Activated naive CD4-positive, alpha-beta T cell treated with anti-CD3 and anti-CD28 coated beads for 36 hours (primary cell): Measurements from ENCODE around the gene BABAM1. TPM values are rescaled to one million over a fixed set of nuclear protein-coding genes. Genes with fewer than 3 reads are reported as not detected.

ENCODE experiments used
- CTCF ChIA-PET: fragments of 350-600 bp; sonication (Branson Sonifier 250); formaldehyde crosslinking; loops from one replicate; lab custom pipeline; 2021; ENCODE audit warnings: antibody characterized with exemption; lab: Charles Lee
- DNase-seq: peaks from one replicate; pipeline ENCODE4 v3.0.0-alpha.2; 2020
- H3K27ac Mint-ChIP-seq: one replicate; pipeline ENCODE4 v1.8.0; 2021; ENCODE audit warnings: mild to moderate bottlenecking, mixed read lengths
- H3K27me3 Mint-ChIP-seq: one replicate; pipeline ENCODE4 v1.8.0; 2021; ENCODE audit warnings: low read depth, mixed read lengths
- H3K36me3 Mint-ChIP-seq: one replicate; pipeline ENCODE4 v1.8.0; 2021; ENCODE audit warnings: low read depth, mixed read lengths
- H3K4me1 Mint-ChIP-seq: one replicate; pipeline ENCODE4 v1.8.0; 2021; ENCODE audit warnings: low read depth, mixed read lengths
- H3K4me3 Mint-ChIP-seq: one replicate; pipeline ENCODE4 v1.8.0; 2021; ENCODE audit warnings: mild to moderate bottlenecking, moderate library complexity, mixed read lengths
- H3K9me3 Mint-ChIP-seq: one replicate; pipeline ENCODE4 v1.8.0; 2021; ENCODE audit warnings: mixed read lengths
- intact Hi-C: fragments of 100-400 bp; cut with micrococcal nuclease; formaldehyde crosslinking; loops from one replicate; pipeline ENCODE4 v1.15.1; 2023
- total RNA-seq, 2 experiments: library from RNA; stranded (reverse); gene quantifications; one replicate each; pipeline ENCODE4 v1.2.3, GENCODE V29; 2021

The BABAM1 gene
- total RNA-seq, 2 experiments from 2014 or later = 108 to 109 TPM

DNA sequence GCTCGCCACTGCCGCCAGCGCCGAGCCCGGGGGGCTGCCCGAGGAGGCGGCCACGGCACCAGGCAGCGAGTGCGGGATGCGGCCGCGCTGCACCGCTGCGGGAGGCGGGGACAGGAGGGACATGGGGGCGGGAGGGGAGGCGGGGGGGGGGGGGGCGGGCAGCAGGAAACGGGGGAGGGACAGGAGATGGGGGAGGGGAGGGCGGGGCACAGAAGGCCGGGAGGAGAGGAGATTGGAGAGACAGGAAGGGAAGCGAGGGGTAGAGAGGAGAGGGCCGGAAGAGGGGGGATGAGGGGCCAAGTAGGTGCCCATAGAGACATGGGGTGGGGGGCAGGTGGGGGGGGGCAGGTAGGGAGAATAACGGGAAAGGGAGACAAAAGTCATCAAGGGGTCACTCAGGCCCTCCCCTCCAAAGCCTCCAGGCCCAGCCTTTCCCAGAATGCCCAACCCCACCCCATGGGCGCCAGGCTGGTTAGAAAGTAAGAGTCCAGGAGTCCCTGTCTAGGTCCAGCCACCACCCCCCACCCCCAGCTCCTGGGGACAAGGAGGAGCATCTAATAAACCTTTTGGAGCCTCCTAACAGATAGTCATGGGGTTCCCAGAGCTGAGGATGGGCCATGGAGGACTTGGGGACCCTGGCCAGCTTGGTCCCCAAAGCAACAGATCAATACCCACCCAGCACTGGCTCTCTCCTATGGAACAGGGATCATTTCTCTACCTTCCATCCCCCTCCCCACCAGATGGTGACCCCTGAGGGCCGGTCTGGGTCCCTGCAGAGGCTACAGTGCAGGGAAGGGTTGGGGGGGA is 31.1 kb upstream of the BABAM1 start:
- intact Hi-C loops = loop anchor here (1.0 to 5.0 kb wide), 6 partner anchors 10 to 161 kb away; partner anchors contain the start of genes HAUS8, MYO9B and OCEL1
- H3K4me1 Mint-ChIP-seq = peaks cover 19% of the 10 kb centered on the region
- H3K36me3 Mint-ChIP-seq = peaks cover 7% of the 10 kb centered on the region
- CTCF ChIA-PET = interaction anchor here (0.6 to 2.0 kb wide), 4 partner anchors 9 to 154 kb away, joined by 3 to 7 read pairs (median 4); partner anchors contain the start of gene USE1
- H3K27ac Mint-ChIP-seq = peak overlapping the region; percentile 63
- H3K27me3 Mint-ChIP-seq = no peaks in the 10 kb centered on the region
- no peaks in the 10 kb centered on the region for H3K9me3 Mint-ChIP-seq
- peak; percentile 42 for DNase-seq
- H3K4me3 Mint-ChIP-seq = peak overlapping the region; percentile 83

DNA sequence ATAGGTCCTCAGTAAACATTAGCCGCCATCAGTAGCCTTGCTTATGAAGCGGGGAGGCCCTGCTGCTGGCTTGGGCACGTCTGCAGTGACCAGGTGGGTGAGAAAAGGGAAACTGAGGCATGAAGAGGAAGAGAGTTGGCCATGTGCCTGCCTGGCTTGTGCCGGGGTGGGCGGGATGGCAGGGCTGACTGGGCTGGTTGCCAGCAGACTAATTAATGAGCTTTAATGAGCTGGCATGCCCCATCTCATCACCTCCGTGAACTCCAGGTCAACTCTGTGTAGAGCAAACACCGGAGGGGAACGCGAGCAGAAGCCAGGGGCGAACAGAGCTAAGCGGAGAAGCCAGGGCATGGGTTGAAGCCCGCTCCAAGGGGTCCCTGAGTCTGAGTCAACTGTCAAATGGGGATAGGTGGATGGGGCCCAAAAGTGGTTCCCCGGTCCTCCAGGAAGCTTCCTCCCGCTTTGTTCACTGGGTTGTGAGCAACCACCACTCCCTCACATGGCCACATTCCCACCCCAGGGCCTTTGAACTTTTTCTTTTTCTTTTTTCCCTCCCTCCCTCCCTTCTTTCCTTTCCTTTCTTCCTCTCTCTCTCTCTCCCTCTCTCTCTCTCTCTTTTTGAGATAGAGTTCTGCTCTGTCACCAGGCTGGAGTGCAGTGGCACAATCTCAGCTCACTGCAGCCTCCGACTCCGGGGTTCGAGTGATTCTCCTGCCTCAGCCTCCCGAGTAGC is 30.3 kb upstream of the BABAM1 start:
- H3K4me1 Mint-ChIP-seq = peaks cover 19% of the 10 kb centered on the region
- intact Hi-C loops = loop anchor here (1.0 to 5.0 kb wide), 3 partner anchors 45 to 110 kb away; no protein-coding TSS in a partner anchor
- no peaks in the 10 kb centered on the region for H3K9me3 Mint-ChIP-seq
- DNase-seq = no peak
- CTCF ChIA-PET = interaction anchor here (1.5 kb wide), 1 partner anchor 10 kb away, joined by 5 read pairs; no protein-coding TSS in a partner anchor
- H3K27ac Mint-ChIP-seq = no peak overlapping the region
- peaks cover 4% of the 10 kb centered on the region for H3K36me3 Mint-ChIP-seq
- H3K27me3 Mint-ChIP-seq = no peaks in the 10 kb centered on the region
- H3K4me3 Mint-ChIP-seq = peak overlapping the region; percentile 32

DNA sequence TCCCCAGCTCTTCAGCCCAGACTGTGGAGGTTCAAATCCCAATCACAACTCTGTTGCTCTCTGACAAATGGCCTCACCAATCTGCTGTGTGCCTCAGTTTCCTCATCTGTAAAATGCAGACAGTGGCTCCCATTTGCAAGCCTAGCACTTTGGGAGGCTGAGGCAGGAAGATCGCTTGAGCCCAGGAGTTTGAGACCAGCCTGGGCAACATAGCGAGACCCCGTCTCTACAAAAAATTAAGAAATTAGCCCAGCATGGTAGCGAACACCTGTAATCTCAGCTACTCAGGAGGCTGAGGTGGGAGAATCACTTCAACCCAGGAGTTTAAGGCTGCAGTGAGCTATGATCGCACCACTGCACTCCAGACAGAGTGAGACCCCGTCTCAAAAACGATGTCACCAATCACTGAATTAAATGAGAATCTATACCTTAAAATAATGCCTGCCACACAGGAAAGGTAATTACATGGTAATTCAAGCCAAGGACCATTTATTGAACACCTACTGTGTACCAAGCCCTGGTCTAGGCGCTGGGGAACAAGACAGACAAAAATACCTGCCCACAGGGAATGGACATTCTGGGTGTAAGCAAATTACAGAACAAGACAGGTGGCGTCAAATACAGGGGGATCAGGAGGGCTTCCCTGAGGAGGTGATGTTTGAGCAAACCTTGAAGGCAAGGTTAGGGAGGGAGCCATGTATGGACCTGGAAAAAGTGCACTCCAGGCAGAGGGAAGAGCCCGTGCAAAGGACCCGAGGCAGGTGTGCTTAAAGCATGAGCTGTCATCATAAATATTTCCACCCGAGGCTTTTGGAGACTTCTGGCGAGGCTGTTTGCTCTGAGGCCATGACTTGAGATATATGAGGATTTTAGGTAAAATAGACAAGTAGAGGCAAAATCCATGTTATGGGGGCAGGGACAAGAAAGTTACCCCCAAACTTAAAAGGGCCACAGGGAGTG is 29.2 kb upstream of the BABAM1 start:
- H3K4me3 Mint-ChIP-seq = no peak overlapping the region
- H3K27ac Mint-ChIP-seq = no peak overlapping the region
- H3K4me1 Mint-ChIP-seq = peaks cover 14% of the 10 kb centered on the region
- H3K27me3 Mint-ChIP-seq = no peaks in the 10 kb centered on the region
- intact Hi-C loops = loop anchor here (5.0 kb wide), 2 partner anchors 56 to 111 kb away; no protein-coding TSS in a partner anchor
- CTCF ChIA-PET = no interaction called here
- DNase-seq = no peak
- H3K9me3 Mint-ChIP-seq = no peaks in the 10 kb centered on the region
- H3K36me3 Mint-ChIP-seq = peaks cover 3% of the 10 kb centered on the region

DNA sequence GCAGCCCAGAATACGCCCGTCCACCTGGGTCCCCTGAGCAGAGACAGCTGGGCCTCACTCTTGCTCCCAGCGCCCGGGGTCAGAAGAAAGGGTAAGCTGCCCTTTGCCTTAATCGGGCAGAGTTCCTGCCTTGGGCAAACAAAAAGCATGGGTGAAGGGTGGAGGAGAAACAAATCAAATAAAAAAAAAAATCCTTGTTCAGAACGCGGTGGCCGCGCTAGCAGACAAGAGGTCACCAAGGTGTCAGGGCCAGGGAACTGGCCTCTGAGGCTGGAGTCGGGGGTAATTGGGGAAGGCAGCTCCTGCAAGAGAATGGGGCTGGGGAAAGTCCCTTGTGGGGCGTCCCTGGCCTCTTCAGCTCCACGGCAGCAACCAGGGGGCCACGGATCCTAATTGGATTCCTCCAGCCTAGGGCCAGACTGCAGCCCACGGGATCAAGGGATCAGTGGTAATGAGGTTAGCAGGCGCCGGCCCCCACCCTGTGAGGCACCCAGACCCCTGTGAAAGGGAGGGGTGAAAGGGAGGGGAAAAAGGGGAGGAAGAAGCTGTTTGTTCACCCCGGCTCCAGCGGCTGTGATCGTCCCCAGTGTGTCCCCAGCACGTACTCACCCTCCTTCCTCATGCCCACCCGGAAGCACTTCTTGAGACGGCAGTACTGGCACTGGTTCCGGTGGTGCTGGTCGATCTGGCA is 27.0 kb upstream of the BABAM1 start:
- intact Hi-C loops = no loop called here
- H3K27ac Mint-ChIP-seq = no peak overlapping the region
- DNase-seq = no peak

DNA sequence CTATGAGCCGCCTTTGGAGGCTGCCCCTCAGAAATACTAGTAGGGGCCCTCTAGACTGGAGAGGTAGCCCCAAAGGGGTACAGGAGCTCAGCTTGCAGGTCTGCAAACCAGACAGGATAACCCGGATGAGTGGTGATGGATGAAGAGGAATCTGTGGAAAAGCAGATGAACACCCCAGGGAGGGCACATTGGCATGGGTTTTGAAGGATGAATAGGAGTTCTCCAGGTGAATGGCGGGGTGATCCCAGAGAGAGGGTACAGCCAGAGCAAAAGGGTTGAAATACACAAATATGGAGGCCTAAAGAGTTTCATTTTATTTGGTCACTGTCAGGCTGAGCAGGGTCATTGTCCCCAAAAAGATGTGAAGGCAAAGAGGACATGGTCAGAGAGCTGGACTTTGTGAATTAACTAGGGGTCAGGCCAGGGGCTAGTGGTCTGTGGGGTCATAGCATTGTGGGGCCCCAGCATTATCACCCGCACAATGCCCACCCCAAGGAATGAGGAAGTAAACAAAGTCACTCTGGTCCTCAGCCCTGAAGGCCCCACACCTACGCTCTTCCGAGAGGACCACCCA is 26.3 kb upstream of the BABAM1 start:
- H3K27me3 Mint-ChIP-seq = no peaks in the 10 kb centered on the region

More for the DNA sequence above, 27.0 kb upstream of the BABAM1 start:
- no peaks in the 10 kb centered on the region for H3K36me3 Mint-ChIP-seq
- CTCF ChIA-PET = interaction anchor here (0.7 kb wide), 1 partner anchor 36 kb away, joined by 5 read pairs; no protein-coding TSS in a partner anchor
- H3K4me3 Mint-ChIP-seq = no peak overlapping the region
- H3K27me3 Mint-ChIP-seq = no peaks in the 10 kb centered on the region
- no peaks in the 10 kb centered on the region for H3K4me1 Mint-ChIP-seq
- H3K9me3 Mint-ChIP-seq = no peaks in the 10 kb centered on the region

DNA sequence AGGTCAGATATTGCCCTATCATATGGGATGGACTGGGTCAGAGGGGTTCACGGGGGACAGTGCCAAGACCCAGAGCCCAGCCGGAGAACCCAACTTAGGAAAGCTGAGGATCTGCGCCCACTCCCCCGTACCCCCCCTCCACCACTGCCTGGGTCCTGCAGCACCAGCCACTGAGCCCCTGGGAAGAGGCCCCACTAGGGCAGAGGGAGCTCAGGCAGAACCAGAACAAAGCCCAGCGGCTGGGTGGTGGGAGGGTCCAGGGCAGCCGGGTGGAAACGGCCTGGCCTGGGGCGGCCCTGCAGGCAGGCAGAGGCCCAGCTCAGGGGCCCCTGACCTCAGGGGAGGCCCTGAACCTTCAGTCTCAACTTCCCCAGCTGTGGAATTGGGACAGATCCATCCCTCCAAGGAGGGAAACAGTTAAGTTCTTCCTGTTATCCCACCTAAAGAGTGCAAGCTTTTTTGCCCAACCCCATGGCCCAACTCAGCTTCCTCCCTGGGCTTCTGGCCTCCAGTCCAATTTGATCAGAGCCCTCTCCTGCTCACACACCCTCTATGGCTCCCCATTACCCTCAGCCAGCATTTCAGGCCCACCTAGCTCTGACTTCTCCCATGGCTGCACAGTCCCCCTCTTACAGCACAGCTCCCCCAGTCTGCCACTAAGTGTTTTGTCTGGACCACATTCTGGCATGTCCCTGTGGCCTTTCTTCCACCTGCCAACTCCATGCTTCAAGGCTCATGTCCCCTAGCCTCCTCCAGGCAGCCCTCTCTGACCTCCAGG is 24.6 kb upstream of the BABAM1 start:
- Mint-ChIP-seq H3K4me1 (peaks cover 4% of the 10 kb centered on the region), H3K27me3 (no peaks in the 10 kb centered on the region), H3K36me3 (no peaks in the 10 kb centered on the region), H3K4me3 (no peak overlapping the region), H3K9me3 (no peaks in the 10 kb centered on the region), H3K27ac (no peak overlapping the region)
- intact Hi-C loops = no loop called here
- DNase-seq = no peak
- CTCF ChIA-PET = interaction anchor here (0.7 to 1.4 kb wide), 4 partner anchors 8 to 144 kb away, joined by 3 to 6 read pairs (median 3); no protein-coding TSS in a partner anchor

More for the DNA sequence above, 26.3 kb upstream of the BABAM1 start:
- Mint-ChIP-seq H3K4me1 (no peaks in the 10 kb centered on the region), H3K36me3 (no peaks in the 10 kb centered on the region), H3K4me3 (no peak overlapping the region), H3K9me3 (no peaks in the 10 kb centered on the region), H3K27ac (no peak overlapping the region)
- intact Hi-C loops = no loop called here
- CTCF ChIA-PET = no interaction called here
- DNase-seq = no peak

GRCh38 chr19:17243211-17243829 is 23.9 kb upstream of the BABAM1 start:
- H3K36me3 Mint-ChIP-seq = no peaks in the 10 kb centered on the region

GRCh38 chr19:17243830-17244617 is 23.2 kb upstream of the BABAM1 start:
- Mint-ChIP-seq H3K4me1 (peaks cover 4% of the 10 kb centered on the region), H3K36me3 (no peaks in the 10 kb centered on the region), H3K27me3 (no peaks in the 10 kb centered on the region), H3K9me3 (no peaks in the 10 kb centered on the region), H3K4me3 (peak overlapping the region; percentile 46), H3K27ac (no peak overlapping the region)
- intact Hi-C loops = no loop called here
- DNase-seq = no peak
- CTCF ChIA-PET = interaction anchor here (1.2 to 1.4 kb wide), 2 partner anchors 10 to 15 kb away, joined by 3 read pairs; no protein-coding TSS in a partner anchor

More at GRCh38 chr19:17243211-17243829, 23.9 kb upstream of the BABAM1 start:
- CTCF ChIA-PET = interaction anchor here (1.0 to 1.4 kb wide), 3 partner anchors 9 to 143 kb away, joined by 3 to 6 read pairs (median 3); no protein-coding TSS in a partner anchor
- Mint-ChIP-seq H3K27ac (no peak overlapping the region), H3K27me3 (no peaks in the 10 kb centered on the region), H3K4me1 (peaks cover 4% of the 10 kb centered on the region), H3K4me3 (no peak overlapping the region), H3K9me3 (no peaks in the 10 kb centered on the region)
- intact Hi-C loops = no loop called here
- no peak for DNase-seq

DNA sequence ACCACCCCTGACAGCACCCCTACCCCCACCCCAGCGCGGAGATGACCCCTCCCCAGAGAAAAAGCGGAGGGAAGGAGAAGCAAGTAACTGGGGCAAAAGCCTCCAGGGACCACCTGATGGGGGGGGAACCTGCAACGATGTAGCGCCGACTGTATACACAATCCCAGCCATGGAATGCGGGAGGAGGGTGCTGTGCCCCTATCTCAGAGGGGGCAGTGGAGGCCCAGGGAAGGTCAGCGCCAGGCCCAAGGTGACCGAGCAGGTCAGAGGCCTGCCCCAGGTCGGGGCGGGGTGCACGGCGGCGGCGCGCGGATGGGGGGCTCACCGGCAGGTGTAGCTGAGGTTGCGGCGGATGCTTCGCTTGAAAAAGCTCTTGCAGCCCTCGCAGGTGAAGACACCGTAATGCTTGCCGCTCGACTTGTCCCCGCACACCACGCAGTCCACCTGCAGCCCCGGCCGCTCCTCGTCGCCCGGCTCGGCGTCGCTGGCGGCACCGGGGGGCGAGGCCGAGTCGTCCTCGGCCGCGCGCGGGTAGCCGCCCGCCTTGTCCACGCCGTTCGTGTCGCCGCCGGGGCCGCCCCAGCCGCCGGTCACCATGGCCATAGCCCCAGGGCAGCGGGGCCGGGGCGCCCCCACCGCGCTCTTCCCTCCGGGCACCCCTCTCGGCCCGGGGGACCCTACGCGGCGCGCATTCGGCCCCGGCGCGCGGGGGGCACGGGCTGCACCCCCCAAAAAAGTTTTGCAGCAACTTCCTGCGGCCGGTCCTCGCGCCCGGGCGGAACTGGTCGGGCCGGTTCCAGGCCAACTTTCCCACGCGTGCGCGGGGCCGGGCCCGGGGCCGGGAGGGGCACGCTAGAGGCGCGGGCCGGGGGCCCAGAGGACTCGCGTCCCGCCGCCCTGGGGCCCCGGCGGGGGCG is 22.4 kb upstream of the BABAM1 start:
- intact Hi-C loops = no loop called here
- peaks cover 4% of the 10 kb centered on the region for H3K4me1 Mint-ChIP-seq
- H3K36me3 Mint-ChIP-seq = no peaks in the 10 kb centered on the region
- peak overlapping the region; percentile 46 for H3K4me3 Mint-ChIP-seq
- H3K27ac Mint-ChIP-seq = no peak overlapping the region
- DNase-seq = no peak
- no peaks in the 10 kb centered on the region for H3K9me3 Mint-ChIP-seq
- H3K27me3 Mint-ChIP-seq = no peaks in the 10 kb centered on the region
- CTCF ChIA-PET = interaction anchor here (1.2 kb wide), 1 partner anchor 14 kb away, joined by 3 read pairs; no protein-coding TSS in a partner anchor
